Testis (tissue), 3 donors: ENCODE results near the gene DMD. TPM values are rescaled to one million over a fixed set of nuclear protein-coding genes. Genes with fewer than 3 reads are reported as not detected.

ENCODE experiments used
- DNase-seq: peaks from one replicate; pipeline ENCODE4 v3.0.0-alpha.2; 2019
- H3K27ac ChIP-seq, 2 donors: fragments of 200-600 bp; sonication (generic); one replicate each; pipeline ENCODE4 v1.5.1; 2019
- H3K27me3 ChIP-seq: fragments of 200-600 bp; sonication (generic); one replicate; pipeline ENCODE4 v1.5.1; 2019
- H3K36me3 ChIP-seq: fragments of 200-600 bp; sonication (generic); one replicate; pipeline ENCODE4 v1.5.1; 2017; ENCODE audit warnings: low read depth; ENCODE audit errors: missing control alignments
- H3K4me1 ChIP-seq: fragments of 200-600 bp; sonication (generic); one replicate; pipeline ENCODE4 v1.5.1; 2019
- H3K4me3 ChIP-seq, 2 donors: fragments of 200-600 bp; sonication (generic); one replicate each; pipeline ENCODE4 v1.5.1; 2017 to 2019
- H3K9me3 ChIP-seq: fragments of 200-600 bp; sonication (generic); one replicate; pipeline ENCODE4 v1.5.1; 2017
- CTCF ChIP-seq, 3 experiments: fragments of 450-650 bp in 2 of 3; fragments of 200-600 bp in 1 of 3; sonication (generic) in 1 of 3; IDR thresholded peaks; one replicate each; pipeline ENCODE4 v1.5.1; 2016 to 2019; ENCODE audit warnings: antibody characterized with exemption in 3 of 3, mild to moderate bottlenecking in 2 of 3, moderate library complexity in 1 of 3
- POLR2A ChIP-seq: fragments of 450-650 bp; IDR thresholded peaks from one replicate; pipeline ENCODE4 v1.6.1; 2017; ENCODE audit warnings: antibody characterized with exemption, mild to moderate bottlenecking, moderate library complexity
- WGBS, 2 donors: methylation state at CpG; one replicate each; pipeline ENCODE4 v1.1.5; 2018; 5-methylcytosine and 5-hydroxymethylcytosine counted together
- intact Hi-C: fragments of 100-400 bp; cut with DNase I; formaldehyde crosslinking; loops from one replicate; pipeline ENCODE4 v1.15.1; 2023; ENCODE audit warnings: low total_unique reads
- polyA plus RNA-seq: library from polyadenylated mRNA; stranded (reverse); fragments of 350-450 nt; fragmentation: Illumina TruSeq; extraction: RNeasy Lipid Tissue Mini Kit (QIAGEN cat#74804); gene quantifications from one replicate; pipeline ENCODE4 v1.2.3, GENCODE V29; 2014; ENCODE audit warnings: low read depth, low replicate concordance; ENCODE audit not compliant: insufficient read depth
- total RNA-seq, 2 donors: library from RNA; depleted of rRNA; stranded (reverse); fragments of >200 nt; gene quantifications; one replicate each; pipeline ENCODE4 v1.2.3, GENCODE V29; 2016

The DMD gene
- total and polyA plus RNA-seq, 3 donors from 2014 or later, result 11.3 to 34.1 (median 24.2) TPM

GRCh38 chrX:32293962-32294700 lies 917.2 kb downstream of the DMD start:
- DNase-seq, result no peak
- H3K4me3 ChIP-seq, result no peak overlapping the region
- intact Hi-C loops, result no loop called here

GRCh38 chrX:32289356-32289755 lies 922.0 kb downstream of the DMD start:
- intact Hi-C loops, result no loop called here
- no peaks in the 10 kb centered on the region for H3K36me3 ChIP-seq
- DNase-seq, result no peak

More at GRCh38 chrX:32293962-32294700, 917.2 kb downstream of the DMD start:
- TF ChIP-seq POLR2A (no peak), CTCF (IDR thresholded peaks at IDR 0.05) (no peak)
- no peaks in the 10 kb centered on the region for H3K27me3 ChIP-seq
- H3K4me1 ChIP-seq, result no peaks in the 10 kb centered on the region
- no peaks in the 10 kb centered on the region for H3K9me3 ChIP-seq
- 81 to 89% methylated on average over 7 of the region's 7 CpGs for WGBS, 2 donors
- no peak overlapping the region for H3K27ac ChIP-seq
- H3K36me3 ChIP-seq, result no peaks in the 10 kb centered on the region

GRCh38 chrX:32281853-32282252 lies 929.5 kb downstream of the DMD start:
- intact Hi-C loops, result no loop called here
- no peaks in the 10 kb centered on the region for H3K4me1 ChIP-seq
- no peak overlapping the region for H3K4me3 ChIP-seq
- no peaks in the 10 kb centered on the region for H3K27me3 ChIP-seq
- H3K27ac ChIP-seq, result no peak overlapping the region
- WGBS, 2 donors, result 75 to 85% methylated on average over 1 of the region's 1 CpG
- DNase-seq, result no peak
- H3K9me3 ChIP-seq, result no peaks in the 10 kb centered on the region
- TF ChIP-seq POLR2A (no peak), CTCF (IDR thresholded peaks at IDR 0.05) (no peak)
- no peaks in the 10 kb centered on the region for H3K36me3 ChIP-seq

More at GRCh38 chrX:32289356-32289755, 922.0 kb downstream of the DMD start:
- Histone ChIP-seq H3K27ac (no peak overlapping the region), H3K9me3 (no peaks in the 10 kb centered on the region), H3K4me1 (no peaks in the 10 kb centered on the region), H3K27me3 (no peaks in the 10 kb centered on the region), H3K4me3 (no peak overlapping the region)
- no peak for TF ChIP-seq CTCF (IDR thresholded peaks at IDR 0.05)
- no peak for TF ChIP-seq POLR2A
- 81% methylated on average over 3 of the region's 3 CpGs; no CpG with 5 or more reads in 1 of the 2 donors for WGBS, 2 donors

GRCh38 chrX:32280921-32281320 lies 930.4 kb downstream of the DMD start:
- 64 to 69% methylated on average over 3 of the region's 3 CpGs for WGBS, 2 donors
- Histone ChIP-seq H3K9me3 (no peaks in the 10 kb centered on the region), H3K4me1 (no peaks in the 10 kb centered on the region), H3K4me3 (no peak overlapping the region), H3K36me3 (no peaks in the 10 kb centered on the region), H3K27me3 (no peaks in the 10 kb centered on the region), H3K27ac (no peak overlapping the region)
- no peak for TF ChIP-seq POLR2A
- TF ChIP-seq CTCF (IDR thresholded peaks at IDR 0.05), result no peak
- no peak for DNase-seq
- intact Hi-C loops, result no loop called here

GRCh38 chrX:32280489-32280888 lies 930.9 kb downstream of the DMD start:
- H3K9me3 ChIP-seq, result no peaks in the 10 kb centered on the region
- 25 to 69% methylated on average over 1 to 2 of the region's 2 CpGs for WGBS, 2 donors
- no peak overlapping the region for H3K4me3 ChIP-seq
- H3K36me3 ChIP-seq, result no peaks in the 10 kb centered on the region
- no peak overlapping the region for H3K27ac ChIP-seq
- no peak for TF ChIP-seq CTCF (IDR thresholded peaks at IDR 0.05)
- H3K27me3 ChIP-seq, result no peaks in the 10 kb centered on the region
- H3K4me1 ChIP-seq, result no peaks in the 10 kb centered on the region
- intact Hi-C loops, result no loop called here
- no peak for DNase-seq
